ENCODE measurements around the gene ARID3A.

The ARID3A gene

DNA sequence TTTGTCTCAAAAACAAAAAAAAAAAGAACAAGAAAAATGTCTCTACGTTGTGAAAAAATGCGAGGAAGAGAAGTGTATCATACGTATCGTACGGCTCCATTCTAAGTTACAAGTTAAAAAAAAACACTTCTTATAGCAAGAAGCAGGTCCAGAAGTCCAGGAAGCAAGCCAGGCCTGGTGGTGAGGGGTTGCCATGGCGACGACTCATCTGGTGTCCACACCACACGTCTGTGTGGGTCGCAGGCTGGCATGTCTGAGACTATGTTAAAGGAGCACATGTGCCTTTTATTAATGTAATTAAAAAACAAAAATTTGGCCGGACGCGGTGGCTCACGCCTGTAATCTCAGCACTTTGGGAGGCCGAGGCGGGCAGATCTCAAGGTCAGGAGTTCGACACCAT, 38.8 kb upstream of the ARID3A start:
- H3K4me3 ChIP-seq (replicated peaks; ENCODE audit: insufficient read depth, low read length), result no peak overlapping the region
- TF ChIP-seq GABPA (IDR thresholded peaks at IDR 0.05; ENCODE audit: low read depth) (no peak), SPI1 (IDR thresholded peaks at IDR 0.05; ENCODE audit: borderline replicate concordance, low read depth) (no peak), POLR2AphosphoS5 (IDR thresholded peaks at IDR 0.05; ENCODE audit: low read depth) (no peak), CTCF (IDR thresholded peaks at IDR 0.05; ENCODE audit: insufficient read depth, low read length) (no peak)
- TF ChIP-seq, protein P1, sequence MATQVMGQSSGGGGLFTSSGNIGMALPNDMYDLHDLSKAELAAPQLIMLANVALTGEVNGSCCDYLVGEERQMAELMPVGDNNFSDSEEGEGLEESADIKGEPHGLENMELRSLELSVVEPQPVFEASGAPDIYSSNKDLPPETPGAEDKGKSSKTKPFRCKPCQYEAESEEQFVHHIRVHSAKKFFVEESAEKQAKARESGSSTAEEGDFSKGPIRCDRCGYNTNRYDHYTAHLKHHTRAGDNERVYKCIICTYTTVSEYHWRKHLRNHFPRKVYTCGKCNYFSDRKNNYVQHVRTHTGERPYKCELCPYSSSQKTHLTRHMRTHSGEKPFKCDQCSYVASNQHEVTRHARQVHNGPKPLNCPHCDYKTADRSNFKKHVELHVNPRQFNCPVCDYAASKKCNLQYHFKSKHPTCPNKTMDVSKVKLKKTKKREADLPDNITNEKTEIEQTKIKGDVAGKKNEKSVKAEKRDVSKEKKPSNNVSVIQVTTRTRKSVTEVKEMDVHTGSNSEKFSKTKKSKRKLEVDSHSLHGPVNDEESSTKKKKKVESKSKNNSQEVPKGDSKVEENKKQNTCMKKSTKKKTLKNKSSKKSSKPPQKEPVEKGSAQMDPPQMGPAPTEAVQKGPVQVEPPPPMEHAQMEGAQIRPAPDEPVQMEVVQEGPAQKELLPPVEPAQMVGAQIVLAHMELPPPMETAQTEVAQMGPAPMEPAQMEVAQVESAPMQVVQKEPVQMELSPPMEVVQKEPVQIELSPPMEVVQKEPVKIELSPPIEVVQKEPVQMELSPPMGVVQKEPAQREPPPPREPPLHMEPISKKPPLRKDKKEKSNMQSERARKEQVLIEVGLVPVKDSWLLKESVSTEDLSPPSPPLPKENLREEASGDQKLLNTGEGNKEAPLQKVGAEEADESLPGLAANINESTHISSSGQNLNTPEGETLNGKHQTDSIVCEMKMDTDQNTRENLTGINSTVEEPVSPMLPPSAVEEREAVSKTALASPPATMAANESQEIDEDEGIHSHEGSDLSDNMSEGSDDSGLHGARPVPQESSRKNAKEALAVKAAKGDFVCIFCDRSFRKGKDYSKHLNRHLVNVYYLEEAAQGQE (IDR thresholded peaks at IDR 0.05; ENCODE audit: insufficient replicate concordance, low read depth), result no peak
- H3K27me3 ChIP-seq (ENCODE audit: insufficient read depth, poor library complexity, severe bottlenecking), result no peaks in the 10 kb centered on the region
- H3K27ac ChIP-seq (replicated peaks), result no peak overlapping the region
- no peak for DNase-seq (ENCODE audit: low read depth in 1 of 2, low spot score in 1 of 2)

- no peak overlapping the region for H3K27ac ChIP-seq (replicated peaks)
- no peak overlapping the region for H3K4me3 ChIP-seq (replicated peaks; ENCODE audit: insufficient read depth, low read length)
- no peak for TF ChIP-seq SPI1 (IDR thresholded peaks at IDR 0.05; ENCODE audit: borderline replicate concordance, low read depth)
- no peak for TF ChIP-seq GABPA (IDR thresholded peaks at IDR 0.05; ENCODE audit: low read depth)
- TF ChIP-seq POLR2AphosphoS5 (IDR thresholded peaks at IDR 0.05; ENCODE audit: low read depth), result no peak
- TF ChIP-seq CTCF (IDR thresholded peaks at IDR 0.05; ENCODE audit: insufficient read depth, low read length), result no peak
- TF ChIP-seq, protein P1 (IDR thresholded peaks at IDR 0.05; ENCODE audit: insufficient replicate concordance, low read depth), result no peak
- no peak for DNase-seq (ENCODE audit: low read depth in 1 of 2, low spot score in 1 of 2)
- H3K27me3 ChIP-seq (ENCODE audit: insufficient read depth, poor library complexity, severe bottlenecking), result no peaks in the 10 kb centered on the region
Observed at GRCh38 chr19:887599-887998, 38.2 kb upstream of the ARID3A start.

- no peak overlapping the region for H3K27ac ChIP-seq (replicated peaks)
- no peaks in the 10 kb centered on the region for H3K27me3 ChIP-seq (ENCODE audit: insufficient read depth, poor library complexity, severe bottlenecking)
- TF ChIP-seq GABPA (IDR thresholded peaks at IDR 0.05; ENCODE audit: low read depth), result no peak
- no peak for TF ChIP-seq SPI1 (IDR thresholded peaks at IDR 0.05; ENCODE audit: borderline replicate concordance, low read depth)
- H3K4me3 ChIP-seq (replicated peaks; ENCODE audit: insufficient read depth, low read length), result no peak overlapping the region
- no peak for DNase-seq (ENCODE audit: low read depth in 1 of 2, low spot score in 1 of 2)
Observed at GRCh38 chr19:888581-889385, 37.1 kb upstream of the ARID3A start.

GRCh38 chr19:889662-890295, 36.1 kb upstream of the ARID3A start:
- no peaks in the 10 kb centered on the region for H3K27me3 ChIP-seq (ENCODE audit: insufficient read depth, poor library complexity, severe bottlenecking)
- DNase-seq (ENCODE audit: low read depth in 1 of 2, low spot score in 1 of 2), result no peak
- H3K27ac ChIP-seq (replicated peaks), result no peak overlapping the region
- H3K4me3 ChIP-seq (replicated peaks; ENCODE audit: insufficient read depth, low read length), result no peak overlapping the region
- TF ChIP-seq, protein P1 (IDR thresholded peaks at IDR 0.05; ENCODE audit: insufficient replicate concordance, low read depth), result no peak
- TF ChIP-seq POLR2AphosphoS5 (IDR thresholded peaks at IDR 0.05; ENCODE audit: low read depth) (no peak), SPI1 (IDR thresholded peaks at IDR 0.05; ENCODE audit: borderline replicate concordance, low read depth) (no peak), CTCF (IDR thresholded peaks at IDR 0.05; ENCODE audit: insufficient read depth, low read length) (no peak), GABPA (IDR thresholded peaks at IDR 0.05; ENCODE audit: low read depth) (no peak)

Data from HL-60 (cell line).